Spinal cord (tissue), 10 donors: ENCODE data around the gene MIGA2. TPM values are rescaled to one million over a fixed set of nuclear protein-coding genes. Genes with fewer than 3 reads are reported as not detected.

Experiments
- DNase-seq, 6 donors: peaks; one replicate each; pipeline versions ENCODE4 v3.0.0 to v3.0.0-alpha.2; 2013 to 2015; ENCODE audit warnings: low spot score in 6 of 6, low read depth in 4 of 6
- H3K27ac ChIP-seq: one replicate; pipeline ENCODE4 v1.5.1; 2013; ENCODE audit warnings: low read depth, low read length, control low read depth
- H3K27me3 ChIP-seq: one replicate; pipeline ENCODE4 v1.6.1; 2013; ENCODE audit warnings: low read length; ENCODE audit not compliant: control insufficient read depth, insufficient read depth
- H3K36me3 ChIP-seq: one replicate; pipeline ENCODE4 v1.6.1; 2013; ENCODE audit warnings: low read length; ENCODE audit not compliant: control insufficient read depth, insufficient read depth
- H3K4me1 ChIP-seq: one replicate; pipeline ENCODE4 v1.6.1; 2013; ENCODE audit warnings: low read length; ENCODE audit not compliant: control insufficient read depth, insufficient read depth
- H3K4me3 ChIP-seq: one replicate; pipeline ENCODE4 v1.5.1; 2013; ENCODE audit warnings: low read depth, low read length, control low read depth
- H3K9me3 ChIP-seq: one replicate; pipeline ENCODE4 v1.6.1; 2013; ENCODE audit warnings: low read length; ENCODE audit not compliant: control insufficient read depth, insufficient read depth
- WGBS: methylation state at CpG from one replicate; pipeline ENCODE4 v1.1.5; 2013; ENCODE audit warnings: missing lambda C conversion rate; ENCODE audit not compliant: insufficient coverage; 5-methylcytosine and 5-hydroxymethylcytosine counted together
- polyA plus RNA-seq, 2 donors: library from polyadenylated mRNA; unstranded; fragments of 120-200 nt; gene quantifications; one replicate each; pipeline ENCODE4 v1.2.1, GENCODE V29; 2013; ENCODE audit not compliant: insufficient read length in 2 of 2
- total RNA-seq, 2 donors: library from RNA; depleted of rRNA in 1 of 2; stranded (reverse); fragments of 120-200 nt in 1 of 2; fragments of >200 nt in 1 of 2; gene quantifications; one replicate each; pipeline versions ENCODE4 v1.2.3 to v1.2.4, GENCODE V29; 2013 to 2014
- donor health status: healthy.

Gene MIGA2
- total and polyA plus RNA-seq, 4 donors = 21.2 to 35.6 (median 26.9) TPM

- H3K27ac ChIP-seq = no peak overlapping the region
- H3K4me1 ChIP-seq = peaks cover 31% of the 10 kb centered on the region
- H3K27me3 ChIP-seq = no peaks in the 10 kb centered on the region
- no peaks in the 10 kb centered on the region for H3K9me3 ChIP-seq
- peaks cover 41% of the 10 kb centered on the region for H3K36me3 ChIP-seq
- peak in 1 of 6 donors; percentile 15 for DNase-seq
- WGBS = 64% methylated on average over 16 of the region's 16 CpGs
- no peak overlapping the region for H3K4me3 ChIP-seq
These were observed 13.2 kb upstream of the MIGA2 start for GRCh38 chr9:129023036-129023907.

- Histone ChIP-seq H3K27me3 (no peaks in the 10 kb centered on the region), H3K4me3 (no peak overlapping the region), H3K4me1 (peaks cover 33% of the 10 kb centered on the region), H3K9me3 (no peaks in the 10 kb centered on the region), H3K36me3 (peaks cover 40% of the 10 kb centered on the region), H3K27ac (no peak overlapping the region)
- WGBS = 53% methylated on average over 3 of the region's 4 CpGs
- DNase-seq = no peak
These were observed 12.6 kb upstream of the MIGA2 start for GRCh38 chr9:129023908-129024233.

- Histone ChIP-seq H3K36me3 (peaks cover 17% of the 10 kb centered on the region), H3K4me3 (peak overlapping the region; percentile 63), H3K27me3 (no peaks in the 10 kb centered on the region), H3K9me3 (no peaks in the 10 kb centered on the region), H3K4me1 (peaks cover 38% of the 10 kb centered on the region), H3K27ac (peak overlapping the region; percentile 90)
- WGBS = 42% methylated on average over 6 of the region's 17 CpGs
- DNase-seq = peak in 3 of 6 donors; percentile 38 to 78 (median 73)
These were observed 9.8 kb upstream of the MIGA2 start for GRCh38 chr9:129026442-129027223.

- peaks cover 38% of the 10 kb centered on the region for H3K4me1 ChIP-seq
- H3K27me3 ChIP-seq = no peaks in the 10 kb centered on the region
- H3K36me3 ChIP-seq = peaks cover 13% of the 10 kb centered on the region
- H3K9me3 ChIP-seq = no peaks in the 10 kb centered on the region
- H3K4me3 ChIP-seq = peak overlapping the region; percentile 63
- H3K27ac ChIP-seq = peak overlapping the region; percentile 90
- peak in 2 of 6 donors; percentile 34 to 51 for DNase-seq
- 25% methylated on average over 9 of the region's 9 CpGs for WGBS
These were observed 9.2 kb upstream of the MIGA2 start for GRCh38 chr9:129027224-129027684.

- no peaks in the 10 kb centered on the region for H3K9me3 ChIP-seq
- no peaks in the 10 kb centered on the region for H3K27me3 ChIP-seq
- H3K27ac ChIP-seq = peak overlapping the region; percentile 90
- WGBS = 2% methylated on average over 47 of the region's 47 CpGs
- H3K36me3 ChIP-seq = peaks cover 11% of the 10 kb centered on the region
- H3K4me3 ChIP-seq = peak overlapping the region; percentile 63
- no peak for DNase-seq
- H3K4me1 ChIP-seq = peaks cover 38% of the 10 kb centered on the region
These were observed 8.7 kb upstream of the MIGA2 start for GRCh38 chr9:129027685-129028191.

GRCh38 chr9:129028192-129028966 is 8.0 kb upstream of the MIGA2 start, which contains the start of gene SH3GLB2:
Gene SH3GLB2 (minus strand): TSS chr9:129028331. CDS start chr9:129028154, 177 bp downstream.
- Histone ChIP-seq H3K4me1 (peaks cover 32% of the 10 kb centered on the region), H3K9me3 (no peaks in the 10 kb centered on the region), H3K4me3 (peak within 1 kb of the TSS; percentile 63), H3K36me3 (peaks cover 4% of the 10 kb centered on the region), H3K27me3 (no peaks in the 10 kb centered on the region), H3K27ac (peak within 1 kb of the TSS; percentile 90)
- DNase-seq = peak in 5 of 6 donors; percentile 75 to 97 (median 88)
- 2% methylated on average over 50 of the region's 60 CpGs for WGBS

- no peak for DNase-seq
- Histone ChIP-seq H3K36me3 (no peaks in the 10 kb centered on the region), H3K4me3 (no peak overlapping the region), H3K4me1 (peaks cover 28% of the 10 kb centered on the region), H3K9me3 (no peaks in the 10 kb centered on the region), H3K27me3 (no peaks in the 10 kb centered on the region), H3K27ac (no peak overlapping the region)
These were observed 6.2 kb upstream of the MIGA2 start for GRCh38 chr9:129030191-129030590.

GRCh38 chr9:129031514-129031913 is 4.9 kb upstream of the MIGA2 start:
- DNase-seq = no peak
- peaks cover 25% of the 10 kb centered on the region for H3K4me1 ChIP-seq
- no peaks in the 10 kb centered on the region for H3K9me3 ChIP-seq
- H3K36me3 ChIP-seq = no peaks in the 10 kb centered on the region
- no peak overlapping the region for H3K27ac ChIP-seq
- H3K27me3 ChIP-seq = no peaks in the 10 kb centered on the region
- WGBS = 78% methylated on average over 4 of the region's 4 CpGs
- H3K4me3 ChIP-seq = no peak overlapping the region

GRCh38 chr9:129032541-129033159 is 3.8 kb upstream of the MIGA2 start:
- Histone ChIP-seq H3K4me1 (peaks cover 22% of the 10 kb centered on the region), H3K27me3 (no peaks in the 10 kb centered on the region), H3K9me3 (no peaks in the 10 kb centered on the region), H3K27ac (no peak overlapping the region), H3K36me3 (no peaks in the 10 kb centered on the region), H3K4me3 (no peak overlapping the region)
- no peak for DNase-seq
- 90% methylated on average over 6 of the region's 12 CpGs for WGBS
